Activated T-cell treated with anti-CD3 and anti-CD28 coated beads, Interleukin-2, amount 50 U/mL, for 48 hours (primary cell): ENCODE measurements around the gene ZBTB2.
A peak's percentile ranks its signal among the peaks of the same experiment; 100 is the strongest.
"Not testable (repeated sequence)": the region's sequence is repeated elsewhere in the genome, so short reads cannot be mapped to it uniquely, and the experiment has no call there.

Source experiments
- DNase-seq, 2 experiments: peaks; one replicate each; pipeline ENCODE4 v3.0.0-alpha.2; 2020

ZBTB2 gene

GRCh38 chr6:151399679-151400078, 8.3 kb upstream of the ZBTB2 start:
- no peak for DNase-seq

DNA sequence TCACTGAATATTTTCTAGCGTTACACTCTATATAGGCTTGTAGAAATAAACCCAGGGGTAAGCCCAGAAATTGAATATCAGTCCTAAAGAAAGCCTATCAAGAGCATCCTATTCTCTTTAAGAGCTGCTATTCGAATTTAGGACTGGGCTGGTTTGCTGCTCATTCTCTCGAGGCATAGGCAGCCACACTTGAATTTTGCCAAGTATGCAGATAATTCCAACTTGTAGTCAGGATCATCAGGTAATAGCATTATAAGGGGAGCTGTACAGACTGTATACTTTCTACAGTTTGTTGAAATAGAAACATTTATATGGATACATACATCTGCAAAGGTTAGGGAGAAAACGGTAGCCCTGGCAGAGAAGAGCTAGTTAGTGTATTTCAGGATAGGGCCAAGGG, 2.1 kb upstream of the ZBTB2 start:
- no peak for DNase-seq

GRCh38 chr6:151392427-151392826, 1.1 kb upstream of the ZBTB2 start:
- no peak for DNase-seq

- DNase-seq: peak; percentile 82 to 86
Observed at GRCh38 chr6:151390851-151391470, 398 bp downstream of the ZBTB2 start.

- DNase-seq: peak; percentile 98 to 99
Observed at GRCh38 chr6:151390276-151390850, 996 bp downstream of the ZBTB2 start.

DNA sequence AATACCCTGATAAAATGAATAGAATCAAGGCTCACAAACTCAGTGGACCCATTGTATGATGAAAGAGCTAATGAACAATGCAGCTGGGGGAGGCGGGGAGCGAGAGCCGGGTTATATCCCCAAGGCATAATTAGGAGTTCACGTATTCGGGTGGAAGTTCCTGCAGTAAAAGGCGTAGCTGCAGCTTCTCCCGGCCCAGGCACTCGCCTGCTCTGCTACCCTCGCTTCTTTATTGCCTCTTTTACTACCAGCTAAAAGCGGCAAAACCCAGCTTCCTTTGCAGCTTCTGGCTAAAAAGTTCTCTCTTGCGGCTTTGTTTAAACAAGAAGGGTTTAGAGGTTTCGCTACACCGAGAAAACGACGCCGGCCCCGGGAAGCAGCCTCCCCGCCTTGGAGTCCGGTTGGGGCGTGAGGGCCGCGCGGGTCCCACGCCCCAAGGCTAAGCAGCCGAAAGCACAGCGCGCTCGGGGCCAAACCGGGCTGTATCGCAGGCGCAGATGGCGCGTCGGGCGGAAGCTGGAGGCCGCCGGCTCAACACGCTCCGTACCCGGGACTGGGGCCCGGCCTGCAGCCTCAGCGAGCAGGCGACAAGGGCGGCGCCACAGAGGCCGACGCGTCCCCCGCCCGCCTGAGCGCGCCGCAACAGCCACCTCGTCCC, 1.6 kb downstream of the ZBTB2 start:
- DNase-seq: no peak

- no peak for DNase-seq
Observed at GRCh38 chr6:151388997-151389617, 2.3 kb downstream of the ZBTB2 start.

GRCh38 chr6:151388236-151388635, 3.1 kb downstream of the ZBTB2 start:
- no peak for DNase-seq

DNA sequence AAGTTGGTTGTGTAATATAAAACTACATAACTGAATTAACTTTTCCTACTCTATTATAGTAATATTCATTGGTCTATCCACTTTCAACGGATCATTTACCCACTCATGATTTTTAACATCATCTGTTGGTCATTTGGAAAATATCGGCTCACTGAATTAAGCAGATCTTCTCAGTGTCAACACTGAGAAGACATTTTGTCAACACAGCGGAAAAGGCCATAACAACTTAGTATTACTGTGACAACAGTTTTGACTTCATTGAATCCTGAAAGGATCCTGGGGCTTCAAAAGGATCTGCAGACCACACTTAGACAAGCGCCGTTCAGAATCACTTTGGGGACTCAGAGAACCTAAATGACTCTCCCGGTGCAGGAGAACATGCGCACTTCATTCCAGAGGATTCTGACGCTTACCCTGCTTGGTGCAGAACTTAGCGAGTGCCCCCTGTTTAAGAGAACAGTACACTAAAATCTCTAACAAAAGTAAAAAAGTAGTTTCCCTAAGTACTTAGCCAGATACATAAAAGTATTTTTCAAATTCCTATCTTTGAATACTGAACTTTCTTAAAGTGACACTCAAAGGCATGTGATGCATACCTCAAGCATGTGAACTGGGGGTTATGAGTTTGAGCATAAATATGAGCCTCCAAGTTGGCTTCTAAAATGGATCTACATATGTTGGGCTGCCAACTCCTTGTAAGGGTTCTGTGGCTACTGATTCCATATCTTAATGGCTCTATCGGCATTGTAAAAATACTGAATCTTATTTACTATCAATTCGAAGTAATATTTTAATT, 4.0 kb downstream of the ZBTB2 start:
- DNase-seq: no peak

DNA sequence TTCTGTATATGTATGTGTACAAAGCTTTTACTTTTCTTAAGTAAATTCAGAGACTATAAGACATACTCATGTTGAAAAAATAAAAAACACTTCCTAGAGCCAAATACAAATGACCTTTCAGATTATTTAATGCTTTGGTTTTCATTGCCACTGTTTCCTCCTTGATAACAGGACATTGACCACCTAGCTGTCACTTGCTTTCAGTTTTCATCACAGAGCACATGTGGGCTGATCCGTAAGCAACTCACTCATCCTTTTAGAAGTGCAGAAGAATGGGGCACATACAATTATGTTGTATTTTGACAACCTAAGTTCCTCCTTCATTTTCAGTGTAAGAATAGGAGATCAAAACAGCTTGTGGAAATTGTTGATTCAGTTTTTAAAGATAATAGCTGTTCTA, 6.2 kb downstream of the ZBTB2 start:
- DNase-seq: no peak

DNA sequence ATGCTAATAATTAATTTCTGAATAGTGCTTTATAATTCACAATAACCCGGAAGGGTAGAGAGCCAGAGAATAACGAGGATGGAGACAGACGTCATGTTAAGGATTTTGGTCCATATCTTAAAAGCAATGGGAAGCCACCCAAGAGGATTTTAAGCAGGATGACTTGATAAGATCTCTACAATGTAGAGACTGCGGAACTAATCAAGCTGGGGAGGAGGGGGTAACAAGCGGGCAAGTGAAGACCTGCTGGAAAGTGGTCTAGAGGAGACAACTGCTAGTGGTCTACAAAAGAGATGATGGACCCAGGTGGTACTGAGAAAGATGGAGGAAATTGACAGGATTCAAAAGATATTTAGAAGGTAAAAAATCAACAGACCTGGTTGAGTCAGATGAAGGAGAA, 7.2 kb downstream of the ZBTB2 start:
- no peak for DNase-seq

- DNase-seq: not testable (repeated sequence)
Observed at GRCh38 chr6:151382631-151383030, 8.7 kb downstream of the ZBTB2 start.

DNA sequence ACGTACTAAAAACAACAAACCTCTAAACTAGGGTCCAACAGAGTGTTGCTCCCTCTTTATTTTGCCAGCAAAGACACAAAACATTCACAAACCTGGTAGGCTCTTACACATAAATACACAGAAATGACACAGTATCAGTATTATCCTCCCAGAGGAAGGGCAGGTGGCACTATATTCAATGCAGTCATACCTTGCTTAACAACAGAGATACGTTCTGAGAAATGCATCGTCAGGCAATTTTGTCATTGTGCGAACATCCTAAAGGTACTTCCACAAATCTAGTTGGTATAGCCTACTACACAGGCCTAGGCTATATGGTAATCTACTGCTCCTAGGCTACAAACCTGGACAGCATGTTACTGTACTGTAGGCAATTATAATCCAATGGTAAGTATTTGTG, 9.6 kb downstream of the ZBTB2 start:
- no peak for DNase-seq

DNA sequence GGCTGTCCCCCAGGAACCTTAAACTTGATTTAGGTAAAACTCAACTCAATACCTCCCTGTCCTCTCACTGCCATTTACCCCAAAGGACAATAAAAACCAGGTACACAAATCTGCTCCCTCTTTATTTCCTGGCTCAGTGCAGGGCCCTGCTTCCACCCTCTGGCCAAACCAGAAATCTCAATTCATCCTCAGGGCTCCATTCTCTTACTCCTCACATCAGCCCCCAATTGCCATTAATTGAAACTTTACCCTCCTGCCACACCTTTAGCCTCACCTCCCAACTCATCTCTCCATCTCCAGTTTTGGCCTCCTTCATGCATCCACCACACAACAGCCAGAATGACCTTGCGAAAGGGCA, 10.5 kb downstream of the ZBTB2 start:
- DNase-seq: no peak

DNA sequence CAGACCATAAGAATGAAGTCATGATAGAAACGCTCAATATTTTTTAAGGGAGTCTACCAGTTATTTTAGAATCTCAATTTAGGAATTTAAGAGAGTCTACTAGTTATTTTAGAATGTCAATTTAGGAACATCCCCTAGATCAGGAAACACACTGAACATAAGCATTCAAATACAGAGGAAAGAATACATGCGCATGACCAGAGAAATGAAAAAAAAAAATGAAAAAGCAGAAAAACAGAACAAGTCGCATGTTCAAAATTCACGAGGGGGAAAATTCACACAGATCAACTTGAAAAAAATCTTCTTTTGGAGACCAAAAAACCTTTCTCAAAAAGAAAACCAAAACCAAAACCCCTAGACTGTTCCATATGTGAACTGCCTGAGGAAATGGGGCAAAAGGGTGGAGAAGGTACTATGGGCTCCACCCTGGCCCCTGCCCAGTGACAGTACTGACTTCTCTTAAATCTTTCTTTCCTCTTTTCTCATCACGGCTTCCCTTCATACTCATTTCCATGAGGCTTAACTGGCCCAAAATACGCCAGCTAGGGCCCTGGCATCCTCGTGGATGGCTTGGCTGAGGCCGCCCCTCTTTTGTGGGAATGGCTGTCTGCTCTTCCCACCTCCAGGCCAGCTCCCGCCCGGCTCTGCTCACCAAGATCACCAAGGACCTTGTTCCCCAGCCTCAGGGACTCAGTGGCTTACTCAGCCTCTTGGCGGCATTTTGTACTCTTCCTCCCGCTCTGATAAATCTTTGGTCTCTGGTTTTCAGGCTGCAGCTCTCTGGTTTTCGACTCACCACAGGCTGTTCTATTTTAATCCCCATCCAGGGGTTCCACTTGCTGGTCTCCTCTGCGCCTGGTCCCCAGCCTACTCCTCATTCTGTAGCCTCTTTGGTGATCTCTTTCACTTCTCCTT, 11.2 kb downstream of the ZBTB2 start:
- DNase-seq: peak; percentile 45 to 50

DNA sequence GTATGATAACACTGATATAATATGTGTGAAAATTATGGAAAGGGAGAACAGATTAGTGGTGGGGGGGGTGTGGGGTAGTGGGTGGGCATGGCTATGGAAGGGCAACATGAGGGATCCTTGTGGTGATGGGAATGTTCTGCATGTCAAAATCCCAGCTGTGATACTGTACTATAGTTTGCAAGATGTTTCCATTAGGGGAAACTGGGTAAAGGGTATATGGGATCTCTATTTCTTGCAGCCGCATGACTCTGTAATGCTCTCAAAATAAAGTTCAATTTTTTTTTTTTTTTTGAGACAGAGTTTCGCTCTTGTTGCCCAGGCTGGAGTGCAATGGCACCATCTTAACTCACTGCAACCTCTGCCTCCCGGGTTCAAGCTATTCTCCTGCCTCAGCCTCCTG, 14.3 kb downstream of the ZBTB2 start:
- no peak for DNase-seq

DNA sequence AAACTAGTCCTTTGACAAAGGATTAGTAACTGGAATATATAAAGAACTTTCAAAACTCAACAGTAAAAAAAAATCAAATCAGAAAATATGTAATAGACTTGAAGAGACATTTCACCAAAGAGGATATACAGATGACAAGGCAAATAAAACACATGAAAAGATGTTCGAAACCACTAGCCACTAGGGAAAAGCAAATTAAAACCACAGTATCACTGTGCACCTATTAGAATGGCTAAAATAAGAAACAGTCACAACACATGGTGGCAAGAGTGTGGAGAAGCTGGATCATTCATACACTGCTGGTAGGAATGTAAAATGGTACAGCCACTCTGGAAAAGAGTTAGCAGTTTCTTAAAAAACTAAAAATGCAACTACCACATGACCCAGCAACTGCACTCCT, 14.9 kb downstream of the ZBTB2 start:
- DNase-seq: no peak

GRCh38 chr6:151375833-151376232, 15.5 kb downstream of the ZBTB2 start:
- no peak for DNase-seq

DNA sequence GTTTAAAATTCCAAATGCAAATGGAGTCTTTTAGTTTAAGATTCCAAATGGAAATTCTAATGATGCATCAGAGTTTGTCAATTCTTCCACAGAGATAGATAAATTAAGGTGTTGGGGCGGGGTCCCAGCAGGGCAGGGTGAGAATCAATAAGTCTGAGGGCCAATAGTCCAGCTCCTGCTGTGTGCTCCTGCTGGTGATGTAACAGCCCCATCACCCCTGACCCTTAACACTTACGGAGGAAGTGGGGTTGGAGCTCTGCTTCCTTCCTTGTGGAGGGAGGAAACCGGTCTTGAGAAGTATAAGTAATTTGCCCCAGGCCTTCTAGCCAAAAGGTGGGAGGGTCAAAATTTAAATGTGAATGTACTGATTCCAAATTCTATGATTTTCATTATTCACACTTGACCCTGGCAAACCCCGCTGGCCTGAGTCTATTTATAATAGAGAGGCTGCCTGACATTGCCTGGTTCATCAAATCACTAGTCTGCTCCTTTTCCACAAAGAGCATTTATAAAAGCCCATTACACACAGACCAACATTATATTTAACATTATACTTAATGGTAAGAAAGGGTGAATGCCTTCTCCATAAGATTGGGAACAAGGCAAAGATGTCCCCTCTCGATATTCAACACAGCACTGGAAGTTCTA, 17.2 kb downstream of the ZBTB2 start:
- DNase-seq: no peak

GRCh38 chr6:151372164-151372563, 19.2 kb downstream of the ZBTB2 start:
- peak in 1 of 2 experiments; percentile 39 for DNase-seq

- DNase-seq: no peak
Observed at GRCh38 chr6:151370509-151371078, 20.8 kb downstream of the ZBTB2 start.
